ENCODE results near the gene ZNF12.
"Not testable (repeated sequence)": the region's sequence is repeated elsewhere in the genome, so short reads cannot be mapped to it uniquely, and the experiment has no call there.

ZNF12 gene

DNA sequence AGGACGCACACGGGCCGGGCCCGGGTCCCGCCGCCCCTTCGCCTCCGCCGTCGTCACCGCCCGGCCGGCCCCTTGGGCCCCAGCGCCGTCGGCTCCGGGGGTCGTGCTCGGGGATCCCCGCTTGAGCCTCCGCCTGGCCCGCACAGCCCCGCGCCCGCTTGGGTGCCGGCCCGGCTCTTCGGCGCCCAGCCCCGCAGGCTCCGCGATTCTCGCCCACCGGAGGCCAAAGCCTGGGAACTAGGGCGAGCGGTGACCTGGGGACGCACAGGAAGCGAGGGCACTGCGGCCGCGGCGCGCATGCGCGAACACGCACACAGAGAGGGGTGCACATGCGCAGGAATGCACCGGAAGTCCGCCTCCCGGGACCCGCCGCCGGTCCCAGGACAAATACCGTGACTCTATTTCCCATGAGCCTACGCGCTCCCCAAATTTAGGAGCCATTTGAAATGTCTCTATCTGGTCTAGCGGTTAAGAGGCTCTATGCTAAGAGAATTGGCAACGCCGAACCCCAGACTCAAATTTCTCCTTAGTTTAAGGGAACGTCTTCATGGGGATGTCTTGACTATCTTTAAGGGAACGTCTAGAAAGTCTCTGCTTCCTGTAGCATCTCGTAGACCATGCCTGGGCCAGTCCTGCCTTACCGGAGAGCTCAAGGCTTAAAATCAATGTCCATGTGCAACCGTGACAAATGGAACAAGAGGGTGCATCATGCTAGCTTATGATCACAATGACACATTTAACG, at the start of gene ZNF12:
TSS of gene ZNF12 (minus strand) at position 282 of the 742 bp plus-strand sequence. CDS start 1,774 bp downstream, outside the sequence.
- peak; percentile 98 to 99 (median 98) for DNase-seq

DNA sequence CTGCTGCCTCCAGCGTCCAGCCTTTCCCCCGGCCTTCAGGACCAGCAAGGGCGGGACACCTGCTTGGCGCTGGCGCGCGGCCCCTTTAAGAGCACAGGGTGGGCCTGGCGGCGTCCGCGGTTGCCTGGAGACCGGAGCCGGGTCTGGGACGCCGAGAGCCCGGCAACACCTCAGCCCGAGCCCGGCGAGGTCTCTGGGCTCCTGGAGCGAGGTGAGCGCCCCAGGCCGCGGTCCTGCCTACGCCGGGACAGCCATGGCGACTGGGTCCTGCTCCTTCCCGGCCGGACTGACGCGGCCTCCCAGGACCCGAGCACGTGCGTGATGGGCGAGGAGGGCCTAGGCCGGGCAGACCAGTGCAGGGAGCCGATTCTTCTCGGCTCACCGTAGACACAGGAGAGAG, 47.2 kb upstream of the ZNF12 start, which contains the start of gene RSPH10B2:
TSS of gene RSPH10B2 (plus strand) at position 140 of the 400 bp plus-strand sequence. CDS start 3,575 bp downstream, outside the sequence.
- DNase-seq = not testable (repeated sequence)

DNA sequence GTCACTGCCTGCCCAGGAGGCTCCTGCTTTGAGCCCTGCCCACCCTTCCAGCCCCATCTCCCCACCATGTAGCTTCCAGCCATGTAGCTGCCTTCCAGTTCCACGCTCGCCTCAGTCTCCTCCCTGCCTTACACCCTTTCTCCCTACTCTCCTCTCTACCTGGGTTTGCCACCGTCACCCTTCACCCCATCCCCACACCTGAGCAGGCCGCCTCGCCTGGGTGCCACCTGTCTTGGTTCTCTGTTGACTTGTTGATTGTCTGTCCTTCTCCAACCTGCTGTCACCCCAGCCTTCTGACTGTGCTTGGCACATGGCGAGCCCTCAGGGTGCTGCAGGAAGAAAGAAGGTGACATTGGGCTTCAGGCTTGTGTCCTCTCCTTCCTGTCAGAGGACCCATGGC, 43.4 kb upstream of the ZNF12 start:
- DNase-seq = not testable (repeated sequence)

DNA sequence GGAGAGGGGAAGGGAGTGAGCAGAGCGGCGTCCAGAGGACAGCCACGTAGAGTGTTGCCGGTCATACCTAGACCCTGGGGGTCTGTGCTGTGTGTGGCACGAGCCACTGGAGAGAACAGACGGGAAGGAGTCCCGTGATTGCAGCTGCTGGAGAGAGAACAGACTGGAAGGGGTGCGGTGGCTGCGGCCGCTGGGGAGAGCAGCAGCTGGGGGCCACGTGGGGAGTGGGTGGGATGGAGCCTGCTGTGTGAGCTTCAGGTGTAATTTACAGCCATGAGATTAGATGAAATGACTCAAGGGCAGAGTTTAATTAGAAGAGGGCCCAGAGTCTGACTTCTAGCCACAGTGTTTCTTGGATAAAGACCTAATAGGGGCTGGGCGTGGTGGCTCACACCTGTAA, 42.6 kb upstream of the ZNF12 start:
- not testable (repeated sequence) for DNase-seq

DNA sequence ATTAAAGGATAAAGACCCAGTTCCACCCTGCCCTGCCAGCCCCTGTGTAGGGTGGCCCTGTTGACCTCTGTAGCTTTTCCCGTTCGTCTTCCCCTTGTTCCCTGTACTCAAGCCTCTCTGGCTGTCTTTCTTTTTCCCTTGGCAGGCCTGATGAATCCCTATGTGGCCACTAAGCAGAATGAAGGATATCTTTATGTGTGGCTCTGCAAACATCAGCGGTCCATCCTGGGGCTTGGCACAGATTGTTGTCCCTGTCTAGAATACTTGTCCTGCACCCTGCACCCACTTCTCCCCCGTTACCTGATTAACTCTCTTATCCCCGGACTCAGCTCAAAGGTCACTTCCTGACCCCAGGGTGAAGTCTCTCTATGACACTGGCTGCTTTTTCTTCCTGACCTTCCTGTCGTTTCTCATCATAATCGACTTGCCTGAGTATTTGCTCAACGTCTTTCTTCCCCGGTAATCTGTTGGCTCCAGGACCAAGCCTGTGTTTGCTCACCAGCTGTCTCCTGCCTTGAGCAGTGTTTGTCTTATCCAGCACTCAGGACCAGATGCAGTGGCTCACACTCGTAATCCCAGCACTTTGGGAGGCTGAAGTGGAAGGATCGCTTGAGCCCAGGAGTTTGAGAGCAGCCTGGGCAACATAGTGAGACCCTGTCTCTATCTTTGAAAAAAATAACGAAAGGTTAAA, 37.8 kb upstream of the ZNF12 start:
- DNase-seq = not testable (repeated sequence)

DNA sequence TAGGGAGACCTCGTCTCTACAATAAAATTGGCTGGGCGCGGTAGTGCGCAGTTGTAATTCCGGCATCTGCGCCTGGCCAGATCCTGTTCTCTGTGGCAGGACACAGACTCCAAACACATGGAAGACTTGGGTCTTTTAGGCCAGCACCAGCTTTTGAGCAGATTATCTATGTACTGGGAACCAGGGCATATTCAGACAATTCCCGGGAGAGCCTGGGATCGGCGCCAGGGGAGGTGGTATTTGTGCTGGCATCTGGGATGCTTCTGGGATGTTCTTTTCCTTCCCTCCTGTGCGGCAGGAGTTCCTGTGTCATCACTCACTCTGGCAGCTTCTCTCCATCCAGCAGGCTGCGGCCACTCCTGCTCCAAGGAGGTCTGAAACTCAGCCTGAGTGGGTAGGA, 31.7 kb upstream of the ZNF12 start:
- DNase-seq = not testable (repeated sequence)

DNA sequence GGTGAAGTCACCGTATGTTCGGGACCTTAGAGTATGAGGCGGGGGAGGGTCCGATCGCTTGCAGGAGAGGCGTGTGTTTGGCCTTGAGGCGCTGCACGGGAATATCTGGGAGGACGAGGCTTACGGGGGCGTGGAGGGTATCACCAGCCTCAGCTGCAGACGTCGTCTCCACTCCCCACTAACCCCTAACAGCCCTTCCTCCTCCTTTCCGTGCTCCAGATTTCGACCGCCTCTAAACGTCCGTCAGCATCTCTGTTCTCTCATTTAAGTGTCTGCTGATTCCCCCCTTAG, 23.5 kb upstream of the ZNF12 start:
- DNase-seq = no peak

DNA sequence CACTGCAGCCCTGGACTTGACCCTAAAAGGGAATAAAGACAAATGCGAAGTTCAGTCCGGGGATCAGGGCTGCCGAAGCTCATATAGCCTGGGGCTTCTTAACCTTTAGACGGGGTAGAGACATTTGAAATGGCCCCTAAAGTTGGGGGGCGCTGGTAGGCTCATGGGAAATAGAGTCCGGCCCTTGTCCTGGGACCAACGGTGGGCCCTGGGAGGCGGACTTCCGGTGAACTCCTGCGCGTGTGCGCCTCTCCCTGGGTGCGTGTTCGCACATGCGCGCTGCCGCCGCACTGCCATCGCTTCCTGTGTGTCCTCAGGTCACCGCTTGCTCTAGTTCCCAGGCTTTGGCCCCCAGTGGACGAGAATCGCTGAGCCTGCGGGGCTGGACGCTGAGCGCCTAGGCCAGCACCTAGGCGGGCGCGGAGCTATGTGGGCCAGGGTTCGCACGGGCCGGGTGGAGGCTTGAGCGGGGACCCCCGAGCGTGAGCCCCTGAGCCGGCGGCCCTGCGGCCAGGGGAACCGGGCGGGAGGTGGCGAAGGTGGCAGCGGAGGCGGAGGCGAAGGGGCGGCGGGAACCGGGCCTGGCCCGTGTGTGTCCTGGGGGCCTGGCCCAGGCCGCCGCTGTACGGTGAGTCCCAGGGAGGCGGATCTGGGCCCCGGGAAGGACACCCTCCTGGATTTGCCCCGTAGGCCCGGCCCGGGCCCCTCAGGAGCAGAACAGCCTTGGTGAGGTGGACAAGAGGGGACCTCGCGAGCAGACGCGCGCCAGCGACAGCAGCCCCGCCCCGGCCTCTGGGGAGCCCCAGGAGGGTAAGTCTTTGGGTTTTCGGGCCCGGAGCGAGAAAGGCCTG, 23.0 kb upstream of the ZNF12 start:
- DNase-seq = peak; percentile 95 to 96 (median 96)

DNA sequence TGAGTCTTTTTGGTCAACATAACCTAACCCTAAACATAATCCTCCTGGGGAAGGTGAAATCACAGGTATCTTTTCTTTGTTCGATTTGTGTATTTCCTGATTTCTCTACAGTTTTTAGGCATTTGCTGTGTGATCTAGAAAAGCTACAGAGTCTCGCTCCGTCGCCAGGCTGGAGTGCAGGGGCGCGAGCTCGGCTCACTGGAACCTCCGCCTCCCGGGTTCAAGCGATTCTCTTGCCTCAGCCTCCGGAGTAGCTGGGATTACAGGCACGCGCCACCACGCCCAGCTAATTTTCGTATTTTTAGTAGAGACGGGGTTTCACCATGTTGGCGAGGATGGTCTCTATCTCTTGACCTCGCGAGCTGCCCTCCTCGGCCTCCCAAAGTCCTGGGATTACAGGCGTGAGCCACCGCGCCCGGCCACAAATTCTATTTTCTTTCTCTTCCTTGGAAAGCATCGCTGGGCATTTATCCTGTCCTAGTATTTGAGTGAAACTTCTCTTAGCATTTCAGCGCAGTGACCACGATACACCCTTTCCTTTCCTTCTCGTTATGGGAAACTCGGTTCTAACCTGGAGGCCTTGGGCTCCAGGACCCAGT, 22.2 kb upstream of the ZNF12 start:
- DNase-seq = not testable (repeated sequence)

DNA sequence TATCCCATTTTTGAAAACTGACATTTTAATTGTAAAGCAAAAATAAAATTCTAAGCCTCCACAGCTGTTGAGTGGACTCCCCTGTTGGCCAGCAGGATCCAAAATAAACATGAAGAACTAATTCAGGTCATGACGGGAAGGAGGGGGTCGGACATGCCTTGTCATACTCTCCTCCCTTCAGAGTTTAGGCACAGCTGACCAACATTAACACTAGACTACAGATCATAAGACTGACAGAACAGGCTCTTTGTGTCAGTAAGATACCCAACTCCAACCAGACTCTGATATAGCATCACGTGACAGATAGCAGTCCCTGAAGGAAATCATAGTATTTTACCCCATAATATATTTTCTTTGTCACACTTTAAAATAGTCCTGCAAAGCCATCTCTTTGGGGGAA, 20.9 kb upstream of the ZNF12 start:
- DNase-seq = no peak

DNA sequence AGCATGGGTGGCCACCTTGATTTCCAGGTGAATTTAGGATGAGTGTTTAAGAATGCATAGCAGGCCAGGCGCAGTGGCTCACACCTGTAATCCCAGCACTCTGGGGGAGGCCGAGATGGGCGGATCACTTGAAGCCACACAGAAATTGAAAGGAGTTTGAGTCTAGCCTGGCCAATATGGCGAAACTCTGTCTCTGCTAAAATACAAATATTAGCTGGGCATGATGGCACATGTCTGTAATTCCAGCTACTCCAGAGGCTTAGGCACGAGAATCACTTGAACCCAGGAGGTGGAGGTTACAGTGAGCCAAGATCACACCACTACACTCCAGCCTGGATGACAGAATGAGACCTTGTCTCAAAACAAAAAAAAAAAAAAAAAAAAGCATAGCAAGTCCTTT, 19.6 kb upstream of the ZNF12 start:
- not testable (repeated sequence) for DNase-seq

DNA sequence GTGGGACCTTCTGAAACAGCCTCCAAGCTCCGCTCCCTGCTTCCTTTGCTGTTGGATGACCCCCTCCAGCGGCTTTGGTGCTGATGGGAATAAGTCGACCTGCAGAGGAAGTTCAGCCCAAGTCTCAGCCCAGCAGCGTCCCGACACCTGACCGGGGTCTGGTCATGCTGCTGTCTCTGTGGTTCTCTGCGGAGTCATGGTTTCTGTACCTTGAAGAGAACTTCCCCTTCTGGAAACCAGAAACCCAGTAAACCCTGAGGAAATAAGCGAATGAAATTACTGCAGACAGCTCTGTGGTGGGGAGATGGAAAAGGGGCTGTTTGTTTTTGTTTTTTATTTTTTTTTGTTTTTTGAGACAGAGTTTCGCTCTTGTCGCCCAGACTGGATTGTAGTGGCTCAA, 18.3 kb upstream of the ZNF12 start:
- DNase-seq = peak; percentile 31 to 45 (median 40)

DNA sequence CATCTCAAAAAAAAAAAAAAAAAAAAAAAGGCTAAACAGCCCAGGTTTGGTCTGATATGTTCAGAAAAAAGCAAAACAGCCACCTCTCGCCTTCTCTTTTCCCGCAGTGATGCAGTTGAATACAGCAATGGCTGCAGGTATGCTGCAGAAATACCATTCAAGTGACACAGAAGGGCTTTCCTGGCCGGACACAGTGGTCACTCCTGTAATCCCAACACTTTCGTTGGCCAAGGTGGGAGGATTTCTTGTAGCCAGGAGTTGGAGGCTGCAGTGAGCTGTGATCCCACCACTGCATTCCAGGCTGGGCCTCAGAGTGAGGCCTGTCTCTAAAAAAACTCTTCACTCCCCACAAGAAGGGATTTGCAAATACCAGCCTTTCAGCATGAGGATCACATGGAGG, 17.6 kb upstream of the ZNF12 start:
- not testable (repeated sequence) for DNase-seq

DNA sequence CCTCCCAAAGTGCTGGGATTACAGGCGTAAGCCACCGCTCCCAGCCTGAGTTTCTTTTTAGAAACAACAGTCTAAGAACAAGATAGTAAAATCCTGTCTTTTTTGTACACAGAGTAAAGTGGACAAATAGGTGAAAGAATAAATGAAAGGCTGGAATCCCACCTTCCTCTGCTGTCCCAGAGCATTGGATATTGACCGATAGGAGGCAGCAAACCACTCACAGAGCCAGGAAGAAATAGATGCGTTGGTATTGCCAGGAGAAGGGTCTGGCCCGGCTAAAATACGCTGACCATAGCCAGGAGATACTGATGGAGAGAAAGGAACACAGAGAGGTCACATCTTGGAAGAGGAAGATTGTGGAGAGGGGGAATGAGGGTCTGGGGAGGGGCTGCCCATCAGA, 11.4 kb upstream of the ZNF12 start:
- DNase-seq = no peak

DNA sequence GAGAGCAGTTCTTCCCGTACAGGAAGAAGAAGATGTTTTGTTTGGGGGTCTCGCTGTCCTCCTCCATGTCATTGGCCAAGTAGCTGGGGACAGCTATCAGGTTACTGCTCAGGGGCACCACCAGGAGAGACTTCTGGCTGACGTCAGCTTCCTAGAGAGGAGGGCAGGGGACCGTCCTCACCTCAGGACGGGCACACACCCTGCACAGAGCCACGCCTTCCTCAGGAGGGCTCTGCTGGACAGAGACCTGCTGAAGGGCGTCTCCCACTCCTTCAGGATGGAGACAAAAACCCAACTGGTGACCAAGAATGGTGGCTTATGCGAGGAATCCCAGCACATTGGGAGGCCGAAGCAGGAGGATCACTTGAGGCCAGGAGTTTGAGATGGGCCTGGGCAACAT, 9.2 kb upstream of the ZNF12 start:
- not testable (repeated sequence) for DNase-seq

DNA sequence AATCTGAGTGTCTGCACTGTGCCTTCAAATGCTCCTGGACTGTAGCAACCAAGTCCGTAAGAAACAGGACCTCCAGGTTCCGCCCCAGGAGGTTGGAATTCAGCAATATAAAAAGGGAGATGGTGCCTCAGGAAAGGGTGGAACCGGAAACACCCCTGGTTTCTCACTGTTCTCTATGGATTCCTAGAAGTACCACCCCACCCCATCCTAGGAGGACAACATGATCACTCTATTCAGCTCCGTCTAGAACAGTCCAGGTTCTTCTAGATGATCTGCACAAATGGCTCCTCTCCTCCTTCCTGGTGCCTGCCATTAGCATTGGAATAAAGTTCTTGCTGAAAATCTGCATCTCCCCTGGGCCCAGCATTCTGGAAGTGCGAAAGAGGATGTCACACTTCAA, 7.6 kb upstream of the ZNF12 start:
- DNase-seq = no peak

DNA sequence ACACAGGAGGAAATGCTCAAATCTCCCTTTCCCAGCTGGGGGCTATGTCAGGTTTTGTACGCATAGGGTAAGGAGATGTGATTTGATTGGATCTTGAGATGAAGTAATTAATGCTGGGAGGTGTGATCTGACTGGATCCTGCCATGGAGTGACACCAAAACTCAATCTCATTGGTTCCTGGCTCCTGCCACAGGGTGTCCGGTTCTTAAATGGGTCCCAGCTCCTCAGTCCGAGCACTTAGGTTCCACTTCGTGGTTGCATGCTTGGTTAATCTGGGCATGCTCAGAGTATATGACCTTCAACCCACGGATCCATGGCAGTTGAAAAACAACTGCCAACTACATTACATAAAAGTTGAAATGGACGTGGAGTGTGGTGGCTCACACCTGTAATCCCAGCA, 3.1 kb upstream of the ZNF12 start:
- no peak for DNase-seq

DNA sequence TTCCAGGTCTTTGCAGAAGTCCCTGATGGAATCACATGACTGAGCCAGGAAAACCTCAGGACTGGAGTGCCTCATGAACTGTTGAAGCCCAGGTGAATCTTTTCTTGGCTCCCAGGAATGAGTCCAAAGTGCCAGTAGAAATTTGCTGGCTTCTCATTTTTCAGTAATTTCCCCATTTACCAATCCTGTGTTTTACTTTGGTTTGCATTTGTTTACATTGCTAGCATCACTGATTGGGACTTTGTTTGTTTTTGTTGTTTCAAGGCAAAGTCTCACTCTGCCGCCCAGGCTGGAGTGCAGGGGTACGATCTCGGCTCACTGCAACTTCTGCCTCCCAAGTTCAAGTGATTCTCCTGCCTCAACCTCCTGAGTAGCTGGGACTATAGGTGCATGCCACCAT, 1.6 kb upstream of the ZNF12 start:
- DNase-seq = no peak

DNA sequence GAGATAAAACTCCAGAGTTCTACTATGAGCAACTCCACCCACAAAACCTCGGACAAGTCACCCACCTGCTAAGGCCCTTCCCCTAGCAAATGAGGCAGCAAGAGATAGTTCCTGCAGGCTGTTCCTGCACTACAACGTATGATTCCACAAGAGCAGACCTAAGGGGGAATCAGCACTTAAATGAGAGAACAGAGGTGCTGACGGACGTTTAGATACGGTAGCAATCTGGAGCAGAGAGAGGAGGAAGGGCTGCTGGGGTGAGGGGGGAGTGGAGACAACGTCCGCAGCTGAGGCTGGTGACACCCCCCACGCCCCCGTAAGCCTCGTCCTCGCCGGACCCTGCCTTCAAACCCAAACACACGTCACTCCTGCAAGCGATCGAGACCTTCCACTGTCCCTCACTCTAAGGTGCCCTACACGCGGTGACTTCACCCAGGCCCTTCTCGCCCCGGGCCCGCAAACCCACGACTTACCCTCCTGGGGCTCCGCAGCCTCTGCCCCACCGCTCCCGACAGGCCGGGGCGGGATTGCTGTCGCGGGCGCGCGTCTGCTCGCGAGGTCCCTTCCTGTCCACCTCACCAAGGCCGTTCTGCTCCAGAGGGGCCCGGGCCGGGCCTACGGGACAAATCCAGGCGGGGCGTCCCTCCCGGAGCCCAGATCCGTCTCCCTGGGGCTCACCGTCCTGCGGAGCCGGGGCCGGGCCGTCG, 635 bp downstream of the ZNF12 start:
- DNase-seq = peak; percentile 52 to 61 (median 54)

DNA sequence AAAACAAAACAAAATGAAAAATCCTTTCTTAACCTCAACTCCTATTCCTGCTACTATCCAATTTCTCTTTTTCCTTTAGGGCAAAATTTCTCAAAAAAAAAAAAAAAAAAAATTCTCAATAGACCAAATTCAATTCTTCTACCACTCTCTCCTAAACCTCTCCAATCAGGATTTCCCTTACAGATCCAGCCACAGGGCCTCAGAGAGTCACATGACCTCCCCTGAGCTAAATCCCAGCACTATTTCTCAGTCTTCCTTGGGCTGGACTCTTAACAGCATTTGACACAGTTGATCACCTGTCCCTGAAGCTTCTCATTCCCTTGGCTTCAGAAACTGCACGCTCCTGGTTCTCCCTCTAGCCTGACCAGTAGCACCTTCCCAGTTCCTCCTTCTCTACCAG, 4.9 kb downstream of the ZNF12 start:
- no peak for DNase-seq

DNA sequence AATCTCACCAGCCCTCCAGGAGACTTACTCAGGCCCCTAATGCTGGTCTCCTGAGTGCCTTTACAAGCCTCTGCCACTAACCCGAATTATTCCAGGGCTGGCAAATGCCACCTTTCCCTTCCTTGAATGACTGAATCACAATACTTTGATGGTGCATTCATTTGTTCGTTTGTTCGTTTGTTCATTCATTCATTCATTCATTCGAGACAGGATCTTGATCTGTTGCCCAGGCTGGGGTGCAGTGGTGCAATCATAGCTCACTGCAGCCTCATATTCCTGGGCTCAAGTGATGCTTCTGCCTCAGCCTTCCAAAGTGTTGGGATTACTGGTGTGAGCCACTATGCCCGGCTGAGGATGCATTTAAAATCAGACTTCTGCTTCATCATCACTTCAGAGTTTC, 6.0 kb downstream of the ZNF12 start:
- no peak for DNase-seq

DNA sequence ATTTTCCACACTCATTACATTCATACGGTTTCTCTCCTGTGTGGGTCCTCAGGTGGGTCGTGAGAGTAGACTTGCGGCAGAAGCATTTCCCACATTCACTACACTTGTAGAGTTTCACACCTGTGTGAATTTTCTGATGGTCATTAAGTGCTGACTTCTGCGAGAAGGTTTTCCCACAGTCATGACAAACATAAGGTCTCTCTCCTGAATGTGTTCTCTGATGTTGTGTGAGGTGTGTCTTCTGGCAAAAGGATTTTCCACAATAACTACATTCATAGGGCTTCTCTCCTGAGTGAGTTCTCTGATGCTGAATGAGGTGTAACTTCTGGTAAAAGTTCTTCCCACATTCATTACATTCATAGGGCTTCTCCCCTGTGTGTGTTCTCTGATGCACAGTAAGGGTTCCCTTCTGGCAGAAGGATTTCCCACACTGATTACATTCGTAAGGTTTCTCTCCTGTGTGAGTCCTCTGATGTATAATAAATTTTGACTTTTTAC, 15.1 kb downstream of the ZNF12 start:
- DNase-seq = peak in 1 of 3 donors; percentile 2

Data from suppressor macrophage treated with lipopolysaccharide for 1 hour (primary cell).